GM03348 (cell line): ENCODE measurements around the gene BPIFB2.
"Not testable (repeated sequence)": the region's sequence is repeated elsewhere in the genome, so short reads cannot be mapped to it uniquely, and the experiment has no call there.

Source experiments
- DNase-seq: peaks from one replicate; pipeline ENCODE4 v3.0.0; 2012; ENCODE audit warnings: low spot score

Gene BPIFB2

DNA sequence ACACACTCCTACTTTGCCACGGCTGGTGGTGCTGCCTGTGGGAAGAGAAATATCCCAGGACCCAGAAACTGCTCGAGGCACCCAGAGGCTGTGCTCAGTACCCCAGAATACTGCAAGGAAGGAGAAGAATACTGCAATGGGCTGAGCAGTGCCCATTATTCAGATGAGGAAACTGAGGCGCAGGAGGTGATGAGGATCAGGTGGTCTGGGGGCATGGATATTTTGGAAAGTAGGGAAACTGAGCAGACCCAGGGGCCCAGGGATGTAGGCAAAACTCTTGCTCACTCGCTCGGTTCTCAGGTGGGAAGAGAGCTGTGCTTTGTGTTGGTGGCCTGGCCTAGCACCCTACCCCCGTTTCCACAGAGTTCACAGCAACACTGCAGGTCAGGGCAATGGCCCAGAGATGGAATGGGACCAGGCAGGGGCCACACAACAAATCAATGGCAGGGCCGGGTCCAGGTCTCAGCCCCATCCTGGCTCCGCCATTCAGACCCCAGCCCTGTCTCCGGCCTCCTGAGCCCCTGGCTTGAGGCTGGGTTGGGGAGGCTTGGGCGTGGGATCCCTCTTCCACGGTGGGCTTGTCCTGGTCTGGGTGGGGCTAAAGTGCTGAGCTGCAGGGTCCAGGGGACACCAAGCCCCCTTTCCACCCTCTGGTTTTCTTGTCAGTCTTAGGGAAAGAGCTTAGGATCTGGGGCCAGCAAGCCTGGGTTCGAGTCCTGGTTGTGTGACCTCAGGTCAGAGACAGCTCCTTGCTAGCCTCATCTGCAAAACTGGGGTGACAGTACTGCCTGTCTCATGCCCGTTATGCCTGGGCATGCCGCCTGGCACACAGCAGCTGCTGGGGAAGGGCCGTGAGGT lies 37.2 kb upstream of the BPIFB2 start:
- peak; percentile 2 for DNase-seq

DNA sequence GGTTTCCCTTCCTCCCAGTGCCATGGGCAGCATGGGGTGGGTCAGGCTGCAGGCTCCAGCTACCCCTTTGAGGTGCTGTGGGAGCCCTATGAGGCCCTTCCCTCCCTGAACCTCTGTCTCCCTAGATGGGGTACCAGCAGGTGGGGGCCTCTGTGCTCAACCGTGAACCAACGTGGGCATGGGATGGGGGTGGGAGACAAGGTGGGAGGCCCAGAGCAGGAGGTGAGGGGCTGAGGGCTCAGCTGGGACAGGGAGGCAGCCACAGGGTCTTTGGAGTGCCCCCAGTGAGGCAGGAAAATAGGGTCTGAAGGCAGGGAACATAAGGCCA lies 36.6 kb upstream of the BPIFB2 start:
- peak; percentile 5 for DNase-seq

DNA sequence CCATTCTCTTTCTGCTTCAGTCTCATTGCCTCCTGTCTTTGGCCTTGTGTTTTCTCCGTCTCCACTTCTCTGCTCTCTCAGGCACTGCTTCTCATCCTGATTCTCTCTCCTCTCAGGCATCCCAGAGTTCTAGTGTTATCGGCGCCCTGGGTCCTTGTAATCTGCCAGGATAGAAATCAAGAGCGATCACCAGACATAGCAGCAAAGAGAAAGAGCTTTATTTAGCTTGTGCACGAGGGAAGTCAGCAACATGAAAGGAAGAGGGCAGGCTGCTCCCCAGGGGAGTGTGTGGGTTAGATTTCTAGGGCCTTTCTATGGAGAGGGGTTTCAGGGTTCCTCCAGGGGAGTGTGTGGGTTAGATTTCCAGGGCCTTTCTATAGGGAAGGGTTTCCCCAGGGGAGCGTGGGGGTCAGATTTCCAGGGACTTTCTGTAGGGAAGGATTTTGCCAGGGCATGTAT lies 35.8 kb upstream of the BPIFB2 start:
- peak; percentile 9 for DNase-seq

DNA sequence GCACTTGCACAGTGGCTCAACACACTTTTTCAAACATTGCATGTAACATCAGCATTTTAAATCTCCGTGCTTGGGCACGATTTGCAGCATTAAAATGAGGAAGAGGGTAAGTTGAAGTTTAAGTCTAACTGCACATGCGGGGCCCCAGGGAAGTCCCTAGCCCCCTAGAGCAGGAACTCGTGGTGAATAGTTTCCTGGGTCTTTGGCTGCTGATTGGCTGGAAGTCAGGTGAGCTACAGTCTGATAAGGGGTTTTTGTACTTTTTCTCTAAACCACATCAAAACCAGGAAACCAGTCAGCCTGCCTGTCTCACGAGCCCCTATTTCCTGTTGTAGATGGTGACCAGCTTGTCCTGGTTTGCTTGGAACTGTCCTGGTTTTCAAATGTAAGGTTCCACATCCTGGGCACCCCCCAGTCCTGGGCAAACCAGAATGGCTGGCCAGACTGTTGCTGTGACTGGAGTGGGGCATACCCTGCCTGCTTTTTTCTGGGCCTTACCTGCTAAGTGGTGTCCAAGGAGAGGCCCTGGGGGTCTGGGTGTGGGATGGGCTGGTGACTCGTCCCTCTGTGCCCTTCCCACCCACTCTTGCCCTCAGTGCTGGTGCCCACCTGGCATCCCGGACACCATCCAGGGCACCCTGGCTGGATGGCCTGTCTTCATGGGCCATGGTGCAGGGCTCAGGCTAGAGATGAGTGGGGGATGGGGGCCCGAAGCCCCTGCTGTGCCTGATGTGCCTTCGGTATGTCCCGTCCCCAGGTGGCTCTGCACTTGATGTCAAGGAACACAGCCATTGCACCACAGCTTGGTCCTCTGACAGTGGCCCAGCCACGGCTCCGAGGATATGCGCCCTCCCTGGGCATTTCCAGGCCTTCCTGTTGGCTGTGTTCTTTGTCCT lies 35.1 kb upstream of the BPIFB2 start:
- no peak for DNase-seq

DNA sequence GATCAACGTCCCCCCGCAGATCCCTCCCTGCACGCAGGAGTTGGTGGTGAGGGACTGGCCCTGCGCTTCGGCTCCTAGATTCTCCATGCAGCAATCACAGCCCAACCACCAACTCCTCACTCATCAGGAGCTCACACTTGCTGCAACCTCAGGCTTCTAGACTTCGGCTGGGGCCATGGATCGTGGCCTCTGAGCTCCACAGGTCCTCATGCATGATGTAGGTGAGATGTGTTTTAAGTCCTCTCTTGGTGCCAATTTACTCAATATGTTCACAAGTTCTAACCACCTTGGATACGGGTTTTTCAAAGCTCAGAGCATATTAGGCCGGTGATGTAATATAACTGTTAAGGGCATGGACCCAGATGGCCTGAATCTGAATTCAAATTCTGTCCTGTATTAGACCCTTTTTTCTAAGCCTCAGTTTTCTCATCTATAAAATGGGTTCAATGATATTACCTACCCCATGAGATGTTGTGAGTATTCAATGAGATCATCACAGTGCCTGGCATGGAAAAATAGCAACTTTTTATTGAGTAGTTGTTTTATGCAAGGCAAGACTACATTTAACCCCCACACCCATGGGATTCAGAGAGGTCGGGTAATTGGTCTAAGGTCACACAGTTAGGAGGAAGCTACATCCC lies 34.3 kb upstream of the BPIFB2 start:
- DNase-seq: no peak

DNA sequence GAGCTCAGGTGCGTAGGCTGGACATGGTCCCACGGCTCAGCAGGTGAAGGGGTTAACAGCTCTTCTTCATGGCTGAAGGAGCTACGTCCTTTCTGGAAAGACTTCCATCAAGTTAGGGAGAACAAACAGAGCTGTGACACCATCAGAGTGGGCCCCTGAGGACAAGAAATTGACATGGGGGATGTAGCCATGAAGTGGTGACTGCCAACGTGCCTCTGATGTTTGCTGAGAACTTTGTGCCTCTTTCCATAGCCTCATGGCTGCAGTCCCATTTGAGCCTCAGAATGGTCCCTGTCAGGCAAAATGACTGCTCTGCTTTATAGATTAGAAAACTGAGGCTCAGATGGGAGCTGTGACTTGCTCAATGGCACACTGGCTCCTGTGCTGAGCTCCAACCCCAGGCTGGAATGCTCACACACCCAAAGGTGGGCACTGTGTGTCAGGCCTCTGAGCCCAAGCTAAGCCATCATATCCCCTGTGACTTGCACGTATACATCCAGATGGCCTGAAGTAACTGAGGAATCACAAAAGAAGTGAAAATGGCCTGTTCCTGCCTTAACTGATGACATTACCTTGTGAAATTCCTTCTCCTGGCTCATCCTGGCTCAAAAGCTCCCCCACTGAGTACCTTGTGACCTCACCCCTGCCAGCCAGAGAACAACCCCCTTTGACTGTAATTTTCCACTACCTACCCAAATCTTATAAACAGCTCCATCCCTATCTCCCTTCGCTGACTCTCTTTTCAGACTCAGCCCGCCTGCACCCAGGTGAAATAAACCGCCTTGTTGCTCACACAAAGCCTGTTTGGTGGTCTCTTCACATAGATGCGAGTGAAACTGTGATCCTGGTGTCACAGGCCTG lies 33.1 kb upstream of the BPIFB2 start:
- DNase-seq: not testable (repeated sequence)

DNA sequence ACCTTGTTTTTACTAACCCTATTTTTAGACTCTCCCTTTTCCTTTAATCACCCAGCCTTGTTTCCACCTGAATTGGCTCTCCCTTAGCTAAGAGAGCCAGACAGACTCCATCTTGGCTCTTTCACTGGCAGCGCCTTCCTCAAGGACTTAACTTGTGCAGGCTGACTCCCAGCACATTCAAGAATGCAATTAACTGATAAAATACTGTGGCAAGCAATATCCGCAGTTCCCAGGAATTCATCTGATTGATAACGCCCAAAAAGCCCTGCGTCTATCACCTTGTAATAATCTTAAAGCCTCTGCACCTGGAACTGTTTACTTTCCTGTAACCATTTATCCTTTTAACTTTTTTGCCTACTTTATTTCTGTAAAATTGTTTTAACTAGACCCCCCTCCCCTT lies 32.4 kb upstream of the BPIFB2 start:
- DNase-seq: not testable (repeated sequence)

DNA sequence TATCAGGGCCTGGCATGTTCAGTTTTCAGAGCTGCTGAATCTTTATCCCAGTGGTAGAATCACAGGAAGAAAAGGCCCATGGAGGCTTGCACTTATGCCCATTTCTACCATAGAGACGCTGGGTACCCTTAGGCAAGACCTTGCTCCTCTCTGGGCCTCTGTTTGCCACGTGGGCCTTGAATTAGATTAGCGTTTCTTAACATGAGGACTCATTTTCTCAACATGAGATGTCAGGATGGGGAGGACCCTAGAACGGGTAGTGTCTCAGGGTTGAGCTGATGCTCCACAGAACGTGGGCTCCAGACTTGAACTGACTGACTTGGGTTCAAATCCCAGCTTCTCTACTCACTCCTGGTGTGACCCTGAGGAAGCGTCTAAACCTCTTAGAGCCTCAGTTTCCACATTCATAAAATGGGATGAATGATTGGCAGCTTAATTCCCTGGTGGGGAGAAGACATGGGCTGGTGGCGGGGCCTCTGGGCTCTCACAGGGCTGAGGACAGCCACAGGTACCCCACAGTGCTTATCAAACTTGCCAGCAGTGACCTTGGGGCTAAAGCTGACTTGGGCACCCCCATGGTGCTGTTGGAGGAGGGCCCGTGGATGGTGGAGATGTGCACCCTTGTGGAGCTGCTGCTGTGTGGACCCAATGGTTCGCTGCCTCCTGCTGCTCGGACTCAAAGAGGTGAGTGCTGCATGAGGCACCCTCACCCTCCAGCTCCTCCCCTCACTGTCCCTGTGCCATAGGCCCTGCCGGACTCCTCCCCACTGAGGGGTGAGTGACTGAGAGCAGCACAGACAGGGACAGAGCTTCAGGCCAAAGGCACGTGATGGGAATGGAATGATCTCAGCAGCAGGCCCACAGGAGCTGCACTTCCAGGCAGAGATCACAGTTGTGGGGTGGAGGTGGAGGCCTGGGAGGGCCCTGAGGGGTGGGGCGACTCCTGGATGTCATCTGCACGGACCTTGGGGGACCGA lies 31.5 kb upstream of the BPIFB2 start:
- no peak for DNase-seq

DNA sequence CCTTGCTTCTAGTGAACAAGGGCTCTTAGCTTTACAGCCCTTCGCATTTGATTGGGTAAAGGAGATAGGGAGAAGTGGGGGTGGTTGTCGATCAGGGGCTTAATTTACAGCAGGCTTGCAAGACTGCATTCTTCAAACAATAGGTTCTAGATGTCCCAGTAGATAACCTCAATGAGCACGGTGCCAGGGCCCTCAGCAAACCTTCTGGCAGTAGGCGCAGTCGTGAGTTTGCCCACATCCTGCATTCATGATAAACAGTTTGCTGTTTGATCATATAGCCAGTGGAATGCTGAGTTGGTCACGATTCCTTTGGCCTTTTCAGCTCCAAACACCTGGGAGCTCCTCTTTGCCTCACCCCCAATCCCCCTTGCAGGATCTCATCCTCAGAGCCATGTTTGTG lies 30.8 kb upstream of the BPIFB2 start:
- DNase-seq: no peak

DNA sequence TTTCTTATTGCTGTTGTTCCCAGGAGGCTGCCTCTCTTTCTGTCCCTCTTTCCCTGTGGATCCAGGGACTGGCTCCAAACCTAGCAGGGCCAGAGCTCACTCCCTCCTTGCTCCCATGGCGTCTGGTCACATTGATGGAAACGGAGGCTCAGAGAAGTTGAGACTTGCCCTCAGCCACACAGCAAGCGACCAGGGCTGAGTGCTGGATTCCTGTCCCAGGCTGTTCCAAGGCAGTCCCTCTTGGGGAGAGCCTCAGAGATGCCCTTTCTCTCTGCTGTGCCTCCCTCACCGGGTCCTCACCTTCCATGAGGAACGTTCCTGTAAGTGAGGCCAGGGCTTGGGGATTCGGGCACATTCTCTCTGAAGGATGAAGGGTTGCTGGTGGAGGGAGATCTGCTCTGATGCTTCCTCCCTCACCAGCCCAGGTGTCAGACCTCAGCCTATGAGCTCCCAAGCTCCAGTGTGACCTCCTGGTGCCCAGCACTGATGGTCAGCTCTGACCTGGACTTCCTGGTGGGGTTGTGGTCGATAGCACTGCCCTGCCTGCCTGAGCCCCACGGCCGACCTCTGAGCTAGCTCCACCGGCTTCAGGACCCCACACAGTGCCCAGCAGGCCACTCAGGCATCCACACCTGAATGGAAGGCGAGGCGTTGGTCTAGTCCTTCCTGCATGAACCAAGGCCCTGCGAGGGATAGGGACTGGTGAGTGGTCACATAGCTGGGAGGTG lies 30.1 kb upstream of the BPIFB2 start:
- DNase-seq: no peak

DNA sequence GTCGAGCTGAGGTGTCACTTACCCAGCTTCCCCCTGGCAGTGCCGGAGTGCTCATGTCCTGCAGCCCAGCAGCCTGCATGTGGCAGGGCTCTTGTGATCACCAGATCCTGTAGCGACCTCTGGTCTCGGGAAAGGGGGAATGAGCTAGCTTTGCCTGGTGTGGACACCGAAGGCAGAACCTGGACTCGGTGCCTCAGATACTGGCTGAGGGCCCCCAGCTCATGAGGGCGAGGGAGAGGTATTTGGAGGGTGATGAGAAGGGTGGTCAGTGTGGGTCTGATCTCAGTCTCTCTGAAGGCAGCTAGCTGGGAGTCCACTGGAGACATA lies 29.5 kb upstream of the BPIFB2 start:
- DNase-seq: no peak

DNA sequence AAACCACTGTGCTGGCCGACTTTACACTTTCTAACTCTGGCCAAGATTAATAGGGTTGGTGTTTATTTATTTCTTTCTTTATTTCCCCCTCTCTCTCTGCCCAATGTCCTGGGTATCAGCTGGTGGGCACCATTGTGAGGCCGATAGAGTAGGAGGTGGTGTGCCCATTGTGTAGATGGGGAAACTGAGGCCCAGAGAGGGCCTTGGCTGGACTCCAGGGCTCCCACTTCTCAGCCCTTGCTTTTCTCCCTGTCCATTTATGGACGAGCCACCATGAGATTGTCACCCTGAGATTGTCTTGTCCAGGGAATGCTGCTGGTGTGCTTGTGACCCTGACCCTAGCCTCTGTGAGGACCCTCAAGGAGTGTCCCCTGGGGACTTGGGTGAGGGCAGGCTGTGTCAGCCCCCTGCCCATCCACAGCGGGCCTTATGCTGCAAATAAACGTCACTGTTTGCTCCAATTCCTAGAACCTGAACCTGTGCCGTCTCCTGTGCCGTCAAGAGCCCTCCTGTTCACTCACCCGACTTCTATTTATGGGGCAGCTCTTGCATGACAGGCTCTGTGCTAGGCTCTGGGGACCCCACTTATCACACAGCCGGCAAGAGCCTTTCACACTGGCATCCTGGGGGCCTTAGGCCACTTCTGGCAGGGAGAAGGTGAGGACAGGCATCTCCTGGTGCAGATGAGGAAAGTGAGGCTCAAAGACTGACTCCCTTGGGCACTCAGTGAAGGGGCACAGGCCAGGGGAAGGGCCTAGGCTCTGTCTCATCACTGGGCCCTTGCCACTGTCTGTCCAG lies 28.1 kb upstream of the BPIFB2 start:
- DNase-seq: no peak

DNA sequence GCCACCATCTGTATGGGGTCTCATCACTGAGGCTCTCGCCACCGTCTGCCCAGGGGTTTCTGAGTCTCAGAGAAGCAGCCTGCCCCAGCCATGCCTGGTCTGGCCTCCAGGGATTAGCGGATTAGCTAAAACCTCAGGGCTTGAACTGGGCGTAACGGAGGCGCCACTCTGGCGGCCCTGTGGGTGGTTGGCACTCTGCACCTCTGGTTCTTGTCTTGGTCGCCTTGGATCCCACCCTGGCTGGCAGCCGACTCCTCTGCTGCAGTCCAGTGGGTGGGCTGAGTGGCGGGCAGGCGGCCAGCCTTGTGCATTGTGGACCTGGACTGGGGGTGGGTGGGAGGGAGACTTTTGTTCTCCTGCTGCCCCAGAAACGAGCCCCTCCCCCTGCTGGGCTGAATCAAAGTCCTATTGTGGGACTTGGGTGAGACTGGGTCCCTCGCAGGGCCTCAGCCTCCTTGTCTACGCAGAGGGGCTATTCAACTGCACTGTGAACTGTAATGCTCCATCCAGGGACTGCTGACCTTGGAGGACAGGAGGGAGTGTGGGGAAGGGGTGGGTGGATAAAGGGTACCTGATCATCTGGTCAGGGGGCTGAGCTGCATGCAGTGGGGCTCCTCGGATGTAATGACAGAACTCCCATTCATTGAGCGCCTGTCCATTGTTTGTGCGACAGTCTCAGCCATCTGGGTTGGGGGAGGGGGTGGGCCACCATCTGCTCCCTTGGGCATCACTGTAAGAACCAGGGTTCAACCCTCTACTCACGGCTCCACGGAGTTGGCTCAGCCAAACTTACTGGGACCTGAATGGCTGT lies 27.2 kb upstream of the BPIFB2 start:
- no peak for DNase-seq

DNA sequence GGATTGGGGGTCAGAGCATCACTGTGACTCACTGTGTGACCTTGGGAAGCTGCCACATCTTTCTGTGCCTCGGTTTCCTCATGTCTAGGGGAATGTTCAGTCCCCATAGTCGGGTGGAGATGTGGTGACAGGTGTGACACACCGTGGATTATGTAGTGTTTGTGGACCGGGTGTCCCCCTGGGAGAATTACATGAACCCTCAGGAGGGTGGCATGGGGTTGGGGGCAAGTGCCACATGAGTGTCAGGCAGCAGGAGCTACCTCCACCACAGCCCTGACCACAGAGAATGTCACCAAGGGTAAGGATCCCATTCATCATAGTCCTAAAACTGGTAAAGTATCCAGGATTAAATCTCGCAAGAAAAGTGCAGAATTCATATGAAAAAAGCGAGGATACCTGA lies 26.5 kb upstream of the BPIFB2 start:
- DNase-seq: no peak

DNA sequence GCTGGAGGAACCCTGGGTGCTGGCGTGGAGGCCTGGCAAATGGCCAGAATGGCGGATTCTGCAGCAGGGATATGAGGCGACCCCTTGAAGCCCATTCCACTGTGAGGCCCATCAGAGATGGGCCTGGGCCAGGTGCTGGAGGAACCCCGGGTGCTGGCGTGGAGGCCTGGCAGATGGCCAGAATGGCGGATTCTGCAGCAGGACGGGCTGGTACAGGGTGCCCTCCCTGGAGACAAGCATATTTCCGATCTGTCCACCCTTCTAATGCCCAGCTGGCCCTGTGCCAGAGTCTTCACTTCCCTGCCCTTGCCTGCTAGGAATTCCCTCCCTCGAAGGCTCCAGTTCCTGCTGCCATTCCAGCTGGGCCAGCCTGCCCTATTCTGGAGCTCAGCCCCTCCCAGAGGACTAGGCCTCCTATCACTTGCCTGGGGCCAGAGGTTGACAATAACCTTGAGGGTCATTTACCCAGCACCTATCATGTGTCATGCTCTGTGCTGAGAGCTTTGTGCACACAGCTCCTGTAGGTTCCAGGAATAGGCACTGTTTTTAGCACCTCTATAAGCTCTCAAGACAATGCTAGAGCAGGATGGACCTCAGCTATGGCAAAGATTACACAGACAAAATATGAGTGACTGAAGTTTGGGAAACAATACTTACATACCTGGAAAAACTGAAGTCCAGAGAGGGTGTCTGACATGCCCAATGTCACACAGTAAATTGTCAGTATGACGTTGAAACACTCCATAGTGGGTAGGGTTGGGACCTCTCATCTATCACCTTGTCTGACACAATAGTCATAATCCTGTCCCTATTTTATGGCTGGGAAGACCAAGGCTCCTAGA lies 24.7 kb upstream of the BPIFB2 start:
- no peak for DNase-seq

DNA sequence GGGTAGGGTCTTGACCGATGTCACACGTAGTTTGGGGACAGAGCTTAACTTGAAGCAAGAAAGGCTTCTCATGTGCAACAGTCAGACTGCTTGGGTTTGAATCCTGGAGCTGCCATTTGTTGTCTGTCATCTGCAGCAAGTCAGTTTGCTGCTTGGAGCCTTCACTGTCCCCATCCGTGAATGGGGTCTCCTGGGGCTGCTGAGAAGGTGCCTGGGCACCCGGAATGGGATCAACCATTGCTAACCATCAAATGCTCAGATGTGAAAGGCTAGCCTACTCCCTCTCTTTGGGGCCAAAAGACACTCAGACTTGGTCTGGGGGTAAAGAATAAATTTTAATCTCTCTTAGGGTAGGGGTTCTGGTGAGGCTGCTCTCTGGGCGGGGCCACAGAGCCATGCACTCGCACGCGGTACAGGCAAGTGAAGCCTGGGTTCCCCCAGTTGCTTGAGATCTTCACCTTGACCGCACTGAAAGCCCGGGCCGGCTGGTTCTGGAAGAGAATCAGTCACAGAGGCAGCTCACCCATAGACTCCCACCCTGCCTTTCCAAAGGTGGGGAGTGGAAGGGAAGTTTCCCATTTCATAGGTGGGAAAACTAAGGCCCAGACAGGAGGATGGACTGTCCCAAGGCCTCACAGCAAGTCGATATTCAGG lies 23.9 kb upstream of the BPIFB2 start:
- DNase-seq: no peak

DNA sequence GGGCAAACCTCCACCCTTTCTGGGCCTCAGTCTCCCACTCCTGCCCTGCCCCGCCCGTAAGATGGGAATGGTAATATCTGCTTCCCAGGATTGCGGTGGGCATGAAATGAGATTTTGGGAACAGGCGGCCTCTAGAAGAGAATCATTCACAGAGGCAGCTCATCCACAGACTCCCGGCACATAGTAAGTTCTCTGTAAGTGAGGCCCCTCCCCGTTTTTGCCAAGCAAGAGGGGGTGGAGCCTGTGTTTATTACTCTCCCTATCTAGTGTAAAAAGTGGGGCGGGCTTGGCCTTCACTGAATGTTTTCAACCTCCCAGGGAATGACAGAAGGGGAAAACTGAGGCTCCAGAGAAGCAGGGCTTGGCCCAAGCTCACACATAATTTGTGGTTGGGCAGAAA lies 23.3 kb upstream of the BPIFB2 start:
- no peak for DNase-seq
